Stimulated activated CD4-positive, alpha-beta T cell treated with anti-CD3 and anti-CD28 coated beads, Interleukin-1b, Interleukin-23, amount 100 ng/mL, for 24 hours (primary cell): ENCODE measurements around the gene IQCN.
A peak's percentile ranks its signal among the peaks of the same experiment; 100 is the strongest.

ENCODE experiments used
- DNase-seq, 4 experiments: peaks; one replicate each; pipeline ENCODE4 v3.0.0-alpha.2; 2020; ENCODE audit warnings: low read depth in 4 of 4, low spot score in 1 of 4

IQCN gene

DNA sequence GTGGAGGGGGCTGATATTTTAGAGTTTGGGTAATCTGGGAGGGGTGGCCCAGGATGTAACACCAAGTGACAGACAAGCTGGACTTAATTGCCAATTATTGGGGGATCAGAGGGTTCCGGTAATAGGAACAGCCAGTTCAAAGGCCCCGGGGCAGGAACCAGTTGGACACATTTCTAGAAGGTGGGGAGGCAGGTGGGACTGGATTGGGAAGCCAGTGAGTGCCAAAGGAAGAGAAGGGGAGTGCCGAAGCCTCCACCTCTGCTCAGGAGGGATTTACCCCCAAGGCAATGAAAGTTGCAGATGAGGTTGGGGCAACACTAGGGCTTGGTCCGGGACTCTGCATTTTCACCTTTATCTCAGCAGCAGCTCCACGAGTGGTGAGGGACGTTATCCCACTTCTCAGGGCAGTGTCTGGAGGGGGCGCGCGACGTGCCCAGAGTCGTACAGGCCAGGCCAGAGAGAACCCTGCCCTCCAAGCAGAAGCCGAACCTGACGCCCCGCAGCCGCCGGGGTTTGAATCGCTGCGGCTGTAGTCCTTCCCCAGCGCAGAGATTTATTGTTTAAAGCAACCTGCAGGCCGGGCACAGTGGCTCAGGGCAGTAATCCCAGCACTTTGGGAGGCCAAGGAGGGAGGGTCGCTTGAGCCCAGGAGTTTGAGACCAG is 12.9 kb upstream of the IQCN start:
- no peak for DNase-seq

DNA sequence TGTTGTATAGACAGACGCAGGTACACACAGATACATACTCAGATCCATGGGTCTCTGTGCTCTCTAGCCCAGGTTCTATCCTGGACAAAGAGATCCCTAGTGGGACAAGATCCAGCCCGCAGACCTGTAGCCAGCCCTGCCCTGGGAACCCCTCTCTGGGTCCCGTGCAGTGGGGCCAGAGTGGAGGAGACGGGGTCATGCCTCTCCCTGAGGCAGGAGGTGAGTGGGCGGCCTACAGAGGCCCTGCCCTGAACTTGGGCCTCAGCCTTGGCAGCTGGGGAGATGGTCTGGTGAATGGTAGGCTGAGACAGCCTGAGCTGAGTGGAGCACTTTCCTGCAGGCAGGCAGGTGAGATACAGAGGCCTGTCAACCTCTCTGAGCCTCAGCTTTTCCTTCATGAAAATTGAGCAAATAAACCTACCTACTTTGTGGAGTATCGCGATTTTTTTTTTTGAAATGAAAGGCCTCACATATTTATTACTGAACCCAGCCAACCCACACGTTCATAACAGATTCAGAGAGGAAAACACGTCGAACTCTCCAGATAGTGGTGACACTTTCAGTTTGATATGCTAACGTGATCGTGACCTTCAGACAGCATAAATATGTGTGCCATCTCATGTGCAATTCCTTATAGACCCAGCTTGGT is 10.6 kb upstream of the IQCN start:
- no peak for DNase-seq

DNA sequence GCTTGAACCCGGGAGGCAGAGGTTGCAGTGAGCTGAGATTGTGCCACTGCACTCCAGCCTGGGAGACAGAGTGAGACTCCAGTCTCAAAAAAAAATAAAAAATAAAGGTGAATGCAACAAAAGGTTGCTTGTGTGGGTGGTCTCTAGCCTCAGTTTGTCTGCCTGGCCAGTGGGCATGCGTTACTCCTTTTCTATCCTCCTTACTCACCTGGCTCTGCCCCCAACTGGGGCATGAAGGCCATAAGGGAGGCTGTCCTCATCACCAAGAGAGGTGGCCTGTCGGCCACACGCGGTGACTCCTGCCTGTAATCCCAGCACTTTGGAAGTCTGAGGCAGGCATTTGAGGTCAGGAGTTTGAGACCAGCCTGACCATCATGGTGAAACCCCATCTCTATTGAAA is 9.1 kb upstream of the IQCN start:
- DNase-seq: no peak

DNA sequence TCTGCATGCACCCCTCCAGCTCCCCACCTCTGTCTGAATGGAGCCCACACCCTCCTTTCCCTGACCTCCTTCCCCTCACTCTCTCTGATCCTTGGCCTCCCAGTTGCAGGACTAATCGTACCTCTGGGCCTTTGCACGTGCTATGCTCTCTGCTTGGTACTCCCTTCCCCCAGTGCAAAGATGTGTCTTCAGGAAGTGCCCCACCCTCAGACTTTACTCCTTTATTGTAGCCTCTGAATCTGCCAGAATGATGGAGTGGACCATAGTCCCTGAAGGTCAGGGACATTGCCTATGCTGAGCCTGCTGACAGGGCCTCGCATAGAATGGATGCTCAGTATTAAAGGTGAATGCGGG is 8.5 kb upstream of the IQCN start:
- DNase-seq: no peak

DNA sequence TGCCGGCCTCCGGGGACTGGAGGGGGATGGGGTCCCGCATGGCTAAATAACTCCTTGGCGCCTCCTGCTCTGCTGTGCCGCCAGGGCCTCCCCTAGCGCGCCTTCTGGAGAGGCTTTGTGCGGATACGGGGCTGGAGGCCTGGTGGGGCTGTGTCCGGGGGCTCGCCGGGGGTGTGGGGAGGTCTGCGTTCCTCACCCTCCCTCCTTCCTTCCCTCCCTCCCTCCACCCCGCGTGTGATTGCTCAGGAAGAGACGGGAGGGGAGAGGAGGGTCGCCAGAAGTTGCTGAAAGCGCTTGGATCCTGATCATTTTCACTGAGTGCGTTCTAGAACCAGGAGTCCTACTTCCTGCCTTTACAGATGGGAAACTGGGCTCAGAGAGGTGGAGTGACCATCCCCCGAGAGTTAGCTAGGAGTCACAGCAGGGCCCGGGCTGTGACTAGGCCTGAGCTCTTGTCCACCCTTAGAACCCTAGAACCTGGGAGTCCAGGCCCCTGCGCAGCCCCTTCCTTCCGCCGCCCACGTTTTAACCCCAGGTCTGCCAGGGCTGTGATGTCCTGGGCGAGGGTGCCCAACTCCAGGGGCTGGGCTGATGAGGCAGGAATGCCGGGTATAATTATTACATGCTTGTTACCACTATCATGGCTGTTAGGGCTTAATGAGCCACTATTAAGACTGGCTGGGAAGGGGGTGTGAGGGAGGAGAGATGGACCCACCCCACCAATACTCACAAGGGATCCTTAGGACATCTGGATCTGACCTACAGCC is 8.0 kb upstream of the IQCN start:
- DNase-seq: no peak

DNA sequence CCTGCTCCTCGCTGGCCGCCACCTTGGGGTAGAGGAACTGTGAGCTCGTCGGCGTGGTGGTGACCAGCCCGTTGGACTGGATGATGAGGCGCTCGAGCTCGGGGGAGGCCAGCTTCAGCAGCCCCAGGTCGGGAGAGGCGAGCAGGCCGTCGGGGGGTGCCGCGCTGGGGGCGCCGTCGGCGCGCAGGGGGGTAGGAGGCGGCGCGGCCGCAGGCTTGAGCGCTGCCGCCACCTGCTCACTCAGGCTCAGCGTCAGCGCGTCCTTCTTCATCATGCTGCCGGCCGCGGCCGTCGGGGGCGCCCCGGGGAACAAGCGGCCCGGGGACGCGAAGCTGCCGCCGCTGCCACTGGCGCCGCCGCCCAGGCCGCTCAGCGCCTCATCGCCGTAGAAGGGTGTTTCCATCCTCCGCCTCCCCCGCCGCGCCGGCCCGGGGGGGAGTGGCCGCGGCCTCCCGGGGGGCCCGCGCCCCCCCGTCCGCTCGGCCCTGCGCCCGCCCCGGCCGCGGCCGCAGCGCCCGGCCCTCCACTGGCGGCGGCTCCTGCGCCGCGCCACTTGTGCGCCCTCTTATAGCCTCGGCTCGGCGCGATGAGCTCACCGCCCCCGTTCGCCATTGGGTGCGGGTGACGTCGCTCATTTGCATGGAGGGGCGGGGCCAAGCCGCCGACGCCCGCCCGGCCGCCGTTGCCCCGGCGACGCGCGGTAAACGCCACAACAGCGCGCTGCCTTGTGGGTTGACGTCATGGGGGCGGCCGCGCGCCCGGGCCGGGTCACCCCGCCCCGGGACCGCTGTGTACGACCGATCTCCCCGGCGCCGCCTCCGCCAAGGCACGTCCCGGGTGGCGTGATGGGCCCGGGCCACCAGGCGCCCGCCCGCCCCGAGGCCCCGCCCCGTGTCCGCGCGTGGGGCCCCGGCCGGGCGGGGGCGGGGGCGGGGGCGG is 7.1 kb upstream of the IQCN start, which contains the start of gene JUND:
Gene JUND (minus strand): TSS at position 541 of the 939 bp plus-strand sequence. CDS start 138 bp downstream, at position 403.
- DNase-seq: peak; percentile 92 to 98 (median 94)

DNA sequence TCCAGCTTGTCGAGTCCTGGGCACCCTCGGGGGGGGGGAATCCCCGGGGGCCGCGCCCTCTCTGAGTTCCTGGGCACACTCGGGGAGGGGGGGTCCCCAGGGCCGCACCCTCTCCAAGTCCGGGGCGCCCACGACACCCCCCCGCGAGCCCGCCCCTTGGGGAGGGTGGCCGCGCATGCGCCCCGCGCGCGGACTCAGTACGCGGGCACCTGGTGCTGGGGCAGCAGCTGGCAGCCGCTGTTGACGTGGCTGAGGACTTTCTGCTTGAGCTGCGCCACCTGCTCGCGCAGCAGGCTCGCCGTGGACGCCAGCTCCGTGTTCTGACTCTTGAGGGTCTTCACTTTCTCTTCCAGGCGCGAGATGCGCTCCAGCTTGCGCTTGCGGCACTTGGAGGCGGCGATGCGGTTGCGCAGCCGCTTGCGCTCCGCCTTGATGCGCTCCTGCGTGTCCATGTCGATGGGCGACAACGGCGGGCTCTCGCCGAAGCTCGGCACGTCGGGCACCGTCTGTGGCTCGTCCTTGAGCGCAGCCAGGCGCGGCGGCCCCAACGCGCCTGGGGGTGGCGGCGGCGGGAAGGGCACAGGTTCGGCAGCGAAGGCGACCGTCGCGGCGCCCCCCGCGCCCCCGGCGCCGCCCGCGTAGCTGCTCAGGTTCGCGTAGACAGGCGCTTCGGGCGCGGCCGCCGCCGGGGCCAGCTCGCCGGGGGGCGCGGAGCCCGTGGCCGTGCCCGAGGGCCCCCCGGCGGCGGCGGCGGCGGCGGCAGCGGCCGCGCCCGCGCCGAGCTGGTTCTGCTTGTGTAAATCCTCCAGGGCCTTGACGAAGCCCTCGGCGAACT is 6.2 kb upstream of the IQCN start:
- peak in 2 of 4 experiments; percentile 60 to 67 for DNase-seq

DNA sequence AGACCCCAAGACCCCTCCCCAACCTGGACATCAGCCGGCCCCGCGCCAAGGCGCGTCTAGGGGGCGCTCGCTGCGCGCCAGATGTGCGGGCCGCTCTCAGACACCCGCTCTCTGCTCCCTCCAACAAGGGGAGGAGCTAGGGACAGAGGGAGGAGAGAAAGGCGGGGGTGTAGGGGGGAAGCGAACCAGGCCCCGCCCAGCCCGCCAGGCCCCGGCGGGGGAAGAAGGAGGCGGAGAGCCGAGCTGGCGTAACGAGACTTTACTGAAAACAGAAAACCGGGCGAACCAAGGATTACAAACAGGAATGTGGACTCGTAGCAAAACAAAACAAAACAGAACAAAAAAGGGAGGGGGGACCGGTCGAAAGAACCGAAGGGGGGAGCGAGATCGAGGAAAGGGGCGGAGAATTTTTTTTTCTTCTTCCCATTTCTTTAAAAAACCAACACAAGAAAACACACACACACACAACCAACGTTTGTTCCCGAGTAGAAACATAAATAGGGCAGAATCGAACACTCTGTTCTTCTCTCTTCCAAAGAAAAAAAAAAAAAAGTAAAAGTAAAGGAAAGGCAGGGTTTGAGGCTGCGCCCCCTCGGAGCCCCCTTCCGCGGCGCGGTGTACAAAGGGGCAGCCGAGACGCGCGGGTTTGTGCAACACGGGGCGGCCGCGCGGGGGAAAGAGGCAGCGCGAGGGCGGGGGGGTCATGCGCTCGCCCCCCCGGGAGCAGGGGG is 5.4 kb upstream of the IQCN start:
- DNase-seq: peak; percentile 71 to 89 (median 80)

DNA sequence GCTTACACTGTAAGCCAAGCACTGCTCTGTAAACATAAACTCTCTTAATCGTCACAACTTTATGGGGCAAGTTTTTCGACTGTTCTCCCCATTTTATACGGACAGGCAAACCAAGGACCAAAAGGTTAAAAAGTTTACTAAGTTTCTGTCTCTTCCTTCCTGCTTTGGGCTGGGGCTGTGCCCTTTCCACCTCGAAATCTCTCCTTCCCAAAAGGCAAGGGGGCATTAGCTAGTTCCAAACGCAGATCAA is 4.9 kb upstream of the IQCN start:
- no peak for DNase-seq

DNA sequence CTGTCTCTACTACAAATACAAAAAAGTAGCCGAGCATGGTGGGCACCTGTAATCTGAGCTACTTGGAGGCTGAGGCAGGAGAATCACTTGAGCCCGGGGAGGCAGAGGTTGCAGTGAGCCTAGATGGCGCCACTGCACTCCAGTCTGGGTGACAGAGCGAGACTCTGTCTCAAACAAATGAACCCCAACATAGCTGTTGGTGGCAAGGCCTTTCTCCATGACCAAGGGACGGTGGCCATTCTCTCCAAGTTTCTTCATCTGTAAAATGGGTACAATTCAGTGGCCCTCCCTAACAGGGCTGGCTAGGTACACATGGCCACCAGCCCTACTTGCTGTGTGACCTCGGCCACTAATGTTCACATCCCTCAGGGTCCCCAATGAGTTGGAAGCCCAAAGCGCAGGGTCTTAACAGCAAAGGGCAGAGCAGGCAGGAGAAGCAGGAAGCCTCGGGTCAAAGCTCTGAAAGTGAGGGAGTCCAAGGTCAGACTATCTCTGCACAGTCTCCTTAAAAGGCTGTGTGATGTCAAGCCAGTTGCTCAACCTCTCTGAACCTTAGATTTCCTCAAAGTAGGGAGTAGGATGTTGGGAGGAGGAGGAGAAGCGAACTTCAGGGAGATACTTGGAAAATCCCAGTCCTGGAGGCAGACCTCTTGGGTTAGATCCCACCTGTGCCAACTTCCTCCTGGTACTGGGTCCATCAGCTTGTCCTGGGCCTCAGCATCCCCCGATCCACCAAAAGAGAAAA is 4.4 kb upstream of the IQCN start:
- DNase-seq: no peak

DNA sequence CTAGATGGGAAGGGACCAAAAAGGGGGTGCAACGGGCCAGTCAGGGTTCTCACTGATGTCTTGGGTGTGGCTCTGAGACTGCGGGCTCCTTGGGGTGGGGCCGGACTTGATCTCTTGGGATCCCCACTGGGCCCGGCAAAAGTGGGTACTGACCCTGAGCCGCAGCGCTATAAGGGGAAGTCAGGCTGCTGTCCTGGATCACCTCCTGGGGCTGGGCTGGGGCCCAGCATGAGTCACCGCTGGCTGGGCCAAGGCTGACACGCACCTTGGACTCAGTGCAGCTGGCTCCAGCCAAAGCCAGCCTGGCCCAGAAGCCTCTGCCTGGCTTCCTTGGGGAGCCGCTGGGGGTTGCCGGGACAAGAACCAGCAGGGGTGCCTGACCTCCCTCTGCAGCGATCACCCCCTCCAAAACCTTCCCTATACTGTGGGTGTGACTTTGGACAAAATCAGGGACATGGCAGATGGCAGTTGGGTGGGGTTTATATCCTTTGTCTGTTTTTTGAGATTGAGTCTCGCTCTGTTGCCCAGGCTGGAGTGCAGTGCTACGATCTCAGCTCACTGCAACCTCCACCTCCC is 617 bp upstream of the IQCN start:
- no peak for DNase-seq

DNA sequence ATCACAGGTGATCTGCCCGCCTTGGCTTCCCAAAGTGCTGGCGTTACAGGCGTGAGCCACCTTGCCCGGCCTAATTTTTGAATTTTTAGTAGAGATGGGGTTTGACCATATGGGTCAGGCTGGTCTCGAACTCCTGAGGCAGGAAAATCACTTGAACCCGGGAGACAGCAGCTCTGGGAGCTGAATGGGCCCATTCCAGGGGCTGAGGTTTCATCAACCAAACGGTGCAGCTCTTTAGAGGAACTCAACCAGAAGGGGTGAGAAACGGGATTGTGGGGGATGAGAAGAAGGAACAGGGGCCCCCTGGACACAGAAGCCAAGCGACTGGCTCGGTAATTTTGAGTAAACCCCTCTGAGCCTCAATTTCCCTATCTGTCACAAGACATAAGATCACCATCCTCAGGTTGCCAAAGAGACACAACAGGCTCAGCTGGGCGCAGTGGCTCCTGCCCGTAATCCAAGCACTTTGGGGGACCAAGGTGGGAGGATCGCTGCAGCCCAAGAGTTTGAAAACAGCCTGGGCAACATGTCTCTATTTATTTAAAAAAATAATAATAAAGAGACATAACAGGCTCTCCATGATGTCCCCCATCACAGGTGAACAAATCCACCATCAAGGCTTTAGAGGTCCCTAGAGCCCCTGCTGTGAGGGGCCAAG is 562 bp downstream of the IQCN start:
- no peak for DNase-seq

DNA sequence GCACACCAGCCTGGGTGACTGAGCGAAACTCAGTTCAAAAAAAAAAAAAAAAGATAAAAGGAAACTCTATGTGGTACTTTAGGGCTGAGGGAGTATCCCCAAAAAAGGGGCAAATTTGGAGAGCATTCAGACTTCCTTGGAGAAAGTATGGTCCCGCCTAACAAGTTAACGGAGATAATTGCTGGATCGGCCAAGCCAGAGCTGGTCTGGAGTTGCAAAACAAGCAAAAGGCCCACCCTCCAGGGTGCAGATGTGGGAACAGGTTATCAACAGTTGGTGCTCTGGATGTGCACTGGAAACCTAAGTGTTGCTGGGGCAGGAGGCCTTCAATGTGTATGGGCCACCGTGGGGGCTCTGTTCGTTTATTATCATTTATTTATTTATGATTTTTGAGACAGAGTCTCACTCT is 2.8 kb downstream of the IQCN start:
- DNase-seq: no peak

DNA sequence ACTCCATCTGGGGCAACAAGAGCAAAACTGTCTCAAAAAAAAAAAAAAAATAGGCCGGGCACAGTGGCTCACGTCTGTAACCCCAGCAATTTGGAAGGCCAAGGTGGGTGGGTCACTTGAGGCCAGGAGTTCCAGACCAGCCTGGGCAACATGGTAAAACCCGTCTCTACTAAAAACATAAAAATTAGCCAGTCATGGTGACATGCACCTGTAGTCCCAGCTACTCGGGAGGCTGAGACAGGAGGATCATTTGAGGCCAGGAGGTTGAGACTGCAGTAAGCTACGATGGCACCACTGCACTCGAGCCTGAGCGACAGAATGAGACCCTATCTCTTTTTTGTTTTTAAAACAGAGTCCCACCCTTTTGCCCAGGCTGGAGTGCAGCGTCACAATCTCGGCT is 3.9 kb downstream of the IQCN start:
- DNase-seq: no peak

DNA sequence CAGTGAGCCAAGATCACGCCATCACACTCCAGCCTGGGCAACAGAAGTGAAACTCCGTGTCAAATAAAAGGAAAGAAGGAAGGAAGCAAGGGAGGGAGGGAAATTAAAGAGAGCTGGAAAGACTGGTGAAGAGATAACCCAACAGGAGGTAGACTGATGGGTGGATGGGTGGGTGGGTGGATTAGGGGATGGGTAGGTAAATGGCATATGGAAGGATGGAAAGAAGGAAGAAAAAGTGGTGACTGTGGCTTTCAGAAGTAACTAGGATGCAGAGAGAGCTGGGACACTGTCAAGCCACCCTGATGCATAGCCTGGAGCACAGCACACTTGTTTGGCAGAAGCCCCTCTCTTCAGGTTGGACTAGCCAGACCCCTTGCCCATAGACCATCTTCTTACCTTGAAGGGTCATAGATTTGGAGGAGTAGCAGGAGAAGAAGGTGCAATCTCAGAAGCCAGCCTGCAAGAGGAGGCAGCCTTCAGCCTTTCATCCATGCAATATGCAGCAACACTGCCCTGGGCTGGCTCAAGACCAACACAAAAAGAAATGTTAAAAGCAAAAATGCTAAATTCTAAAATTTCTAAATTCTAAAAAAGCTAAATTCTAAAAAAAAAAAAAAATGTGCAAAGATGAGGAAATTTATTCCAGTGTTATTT is 5.1 kb downstream of the IQCN start:
- no peak for DNase-seq

DNA sequence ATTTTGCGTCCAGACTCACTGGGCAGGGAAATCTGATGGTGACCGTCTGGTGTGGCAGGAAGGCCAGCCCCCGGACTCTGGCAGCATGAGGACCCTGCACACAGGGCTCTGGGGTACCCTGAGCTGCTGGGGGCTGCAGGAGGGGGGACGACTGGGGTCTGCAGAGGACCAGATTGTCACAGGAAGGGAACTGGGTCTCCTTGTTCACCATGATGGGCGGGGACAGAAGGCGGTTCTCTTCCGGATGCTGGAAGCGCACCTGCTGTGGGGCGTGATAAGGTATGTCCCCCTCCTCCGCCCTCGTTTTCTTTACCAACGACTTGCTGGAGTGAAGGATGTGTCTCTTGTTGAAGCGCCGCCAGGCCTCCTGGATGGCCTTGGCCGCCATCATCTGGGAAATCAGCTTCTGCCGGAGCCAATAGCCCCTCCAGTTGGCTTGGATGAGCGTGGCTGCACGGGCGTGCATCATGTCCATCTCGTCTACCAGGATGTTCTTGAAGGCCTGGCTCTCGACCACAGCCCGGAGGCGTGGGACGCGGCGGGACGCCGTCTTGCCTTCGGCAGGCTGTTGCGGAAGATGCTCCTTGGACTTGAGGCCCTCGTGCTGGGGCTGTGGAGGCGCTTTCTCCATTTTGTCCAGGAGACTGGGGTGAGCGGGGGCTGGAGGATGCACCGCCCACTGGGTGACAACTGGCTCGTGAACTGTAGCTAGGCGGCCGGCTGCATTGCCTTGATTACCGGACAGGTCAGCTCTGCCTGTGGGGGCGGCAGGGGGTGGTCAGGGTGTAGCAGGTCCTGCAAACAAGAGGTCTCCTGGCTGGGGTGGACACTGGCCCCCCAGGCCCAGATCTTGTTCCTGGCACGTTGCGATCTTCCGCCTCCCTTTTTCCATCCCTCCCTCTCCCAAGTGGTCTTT is 7.2 kb downstream of the IQCN start:
- DNase-seq: no peak

DNA sequence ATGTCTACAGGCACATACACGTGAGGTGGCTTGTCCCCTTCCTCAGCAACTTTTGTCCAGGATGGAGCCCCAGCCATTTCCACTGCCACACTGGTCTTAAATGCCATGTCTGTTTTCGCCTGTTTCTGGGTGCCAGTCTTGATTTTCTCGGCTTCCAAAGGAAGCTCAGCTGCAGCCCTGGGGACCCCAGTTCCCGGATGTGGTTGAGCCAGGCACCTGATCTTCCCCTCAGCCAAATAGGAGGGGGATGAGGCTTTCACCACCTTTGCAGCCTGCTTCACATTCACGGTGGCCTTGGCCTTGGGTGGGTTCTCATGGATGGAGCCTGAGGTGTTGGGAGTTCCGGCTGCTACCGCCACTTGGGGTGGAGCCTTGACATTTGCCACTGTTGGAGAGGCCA is 8.7 kb downstream of the IQCN start:
- no peak for DNase-seq
